Stimulated activated CD4-positive, alpha-beta T cell treated with anti-CD3 and anti-CD28 coated beads, Interleukin-15, amount 100 ng/mL, for 24 hours (primary cell): ENCODE results near the gene DERL2.
"Not testable (repeated sequence)": the region's sequence is repeated elsewhere in the genome, so short reads cannot be mapped to it uniquely, and the experiment has no call there.

Experiments used
- DNase-seq: peaks from one replicate; pipeline ENCODE4 v3.0.0-alpha.2; 2020

DERL2 gene

DNA sequence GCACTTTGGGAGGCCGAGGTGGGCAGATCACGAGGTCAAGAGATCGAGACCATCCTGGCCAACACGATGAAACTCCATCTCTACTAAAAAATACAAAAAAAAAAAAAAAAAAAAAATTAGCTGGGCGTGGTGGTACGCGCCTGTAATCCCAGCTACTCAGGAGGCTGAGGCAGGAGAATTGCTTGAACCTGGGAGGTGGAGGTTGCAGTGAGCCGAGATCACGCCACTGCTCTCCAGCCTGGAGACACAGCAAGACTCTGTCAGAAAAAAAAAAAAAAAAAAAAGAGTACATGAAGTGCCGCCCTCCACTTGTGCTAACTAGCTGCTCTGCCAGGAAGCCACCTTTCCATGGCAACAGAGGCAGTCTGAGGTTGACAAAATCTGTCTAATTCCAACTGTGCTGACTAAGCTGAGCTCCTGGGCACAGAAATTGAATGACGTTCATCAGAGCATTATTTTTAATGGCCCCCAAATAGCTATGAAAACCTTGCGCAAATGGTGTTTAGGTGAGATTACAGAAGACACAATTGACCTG is 50.1 kb downstream of the DERL2 start:
- DNase-seq, result not testable (repeated sequence)

DNA sequence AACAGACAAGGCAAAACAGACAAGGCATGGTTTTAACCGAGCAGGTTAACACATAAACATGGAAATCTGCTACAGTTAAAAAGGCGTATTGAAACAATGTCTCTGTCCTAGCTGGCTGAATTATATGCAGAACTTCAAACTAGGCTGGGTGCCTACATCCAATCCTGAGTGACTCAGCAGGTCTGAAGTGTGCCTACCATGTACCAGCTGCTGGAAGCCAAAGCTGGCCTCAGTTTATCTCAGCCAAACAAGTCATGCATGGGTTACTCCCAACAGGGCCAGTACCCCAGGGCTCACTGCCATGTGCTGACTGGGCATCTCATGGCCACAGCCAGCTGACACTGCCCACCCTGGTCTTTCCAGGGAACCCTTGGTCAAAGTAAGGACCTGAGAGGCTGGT is 51.0 kb downstream of the DERL2 start:
- no peak for DNase-seq

DNA sequence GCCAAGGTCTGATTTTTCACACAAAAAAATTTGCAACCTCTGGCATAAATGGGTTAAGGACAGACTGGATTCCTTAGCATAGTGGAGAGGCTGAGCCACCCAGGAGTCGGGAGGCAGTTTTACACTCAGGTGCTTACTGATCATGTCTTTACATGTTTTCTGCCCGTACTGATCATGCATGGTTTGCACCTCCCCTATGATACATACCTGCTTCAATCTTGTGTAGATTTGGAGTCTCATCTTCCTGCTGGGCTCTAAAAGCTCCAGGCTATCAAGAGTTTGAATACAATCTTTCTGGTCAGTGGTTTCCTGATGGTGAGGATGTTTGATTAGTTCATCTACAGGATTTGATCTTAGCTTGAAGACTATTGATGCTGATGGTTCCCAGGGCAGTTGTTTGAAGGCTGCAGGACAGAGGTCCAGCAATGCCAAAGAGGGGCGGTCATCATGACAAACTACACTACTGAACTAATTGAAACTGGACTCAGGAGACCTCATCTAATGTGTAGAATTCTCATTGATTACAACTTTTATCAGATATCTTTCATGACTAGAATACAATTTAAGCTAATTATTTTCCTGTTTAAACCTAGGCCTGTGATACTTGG is 53.9 kb downstream of the DERL2 start:
- DNase-seq, result no peak

DNA sequence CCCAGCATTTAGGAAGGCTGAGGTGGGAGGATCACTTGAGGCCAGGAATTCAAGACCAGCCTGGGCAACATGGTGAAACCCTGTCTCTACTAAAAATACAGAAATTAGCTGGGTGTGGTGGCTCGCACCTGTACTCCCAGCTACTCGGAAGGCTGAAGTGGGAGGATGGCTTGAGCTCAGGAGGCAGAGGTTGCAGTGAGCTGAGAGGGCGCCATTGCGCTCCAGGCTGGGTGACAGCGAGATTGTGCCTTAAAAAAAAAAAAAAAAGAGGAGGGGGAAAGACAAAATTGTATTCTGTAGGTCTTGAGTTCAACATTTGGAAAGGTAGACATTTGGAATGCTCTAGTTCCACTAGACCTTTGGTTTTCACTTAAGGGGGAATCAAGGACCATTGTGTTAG is 54.7 kb downstream of the DERL2 start:
- not testable (repeated sequence) for DNase-seq

DNA sequence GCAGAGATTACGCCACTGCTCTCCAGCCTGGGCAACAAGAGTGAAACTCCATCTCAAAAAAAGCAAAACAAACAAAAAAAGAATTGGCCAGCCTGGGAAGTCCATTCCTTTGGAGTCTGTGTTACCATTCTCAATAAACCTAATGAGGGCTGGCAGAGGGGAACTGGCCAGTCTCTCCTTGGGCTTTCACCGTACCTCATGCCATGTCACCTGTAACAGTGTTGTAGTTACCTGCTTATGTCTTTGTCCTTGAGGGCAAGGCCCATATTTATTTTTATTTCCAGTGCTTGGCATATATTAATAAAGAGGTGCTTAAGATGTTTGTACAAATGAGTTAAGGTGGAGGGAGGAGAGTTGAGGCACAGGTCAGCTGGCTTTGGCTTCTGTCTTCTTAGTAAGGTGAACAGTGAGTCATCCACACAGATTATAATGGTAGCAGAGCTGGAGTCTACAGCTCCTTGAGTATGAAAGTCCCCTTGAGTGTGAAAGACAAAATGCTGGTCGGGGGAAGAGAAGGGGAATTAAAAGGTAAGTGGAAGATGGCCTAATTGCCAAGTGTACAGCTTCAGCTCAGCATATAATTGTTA is 55.5 kb downstream of the DERL2 start:
- DNase-seq, result no peak

DNA sequence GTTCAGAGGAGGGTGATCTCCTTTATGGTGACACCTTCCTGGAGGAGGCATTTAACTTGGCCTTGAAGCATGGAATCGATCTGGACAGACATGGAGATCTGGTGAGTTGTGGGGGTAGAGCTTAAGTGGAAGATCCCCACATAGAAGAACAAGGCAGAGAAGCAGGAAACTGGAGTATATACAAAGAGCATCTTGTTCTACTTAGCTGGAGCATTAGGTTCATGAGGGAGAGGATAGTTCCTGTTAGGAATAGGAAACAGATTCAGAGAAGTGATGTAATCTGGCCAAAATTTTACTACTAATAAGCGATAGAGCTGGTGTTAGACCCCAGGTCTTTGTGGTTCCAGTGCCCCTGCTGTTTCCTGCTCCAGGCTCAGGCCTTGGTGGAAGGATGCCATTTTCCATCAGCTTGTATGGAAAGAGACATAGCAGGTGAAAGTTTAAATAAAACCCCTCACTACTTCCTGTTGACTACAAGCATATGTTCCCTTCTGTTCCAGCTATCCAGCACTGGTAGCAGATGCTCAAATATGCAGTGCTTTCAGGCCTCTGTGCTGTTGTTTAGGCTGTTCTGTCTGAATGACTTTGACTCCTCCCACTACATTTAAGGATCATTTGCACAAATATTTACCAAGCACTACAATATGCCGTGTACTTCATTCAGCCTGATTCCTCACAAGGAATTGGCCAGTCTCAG is 56.6 kb downstream of the DERL2 start:
- no peak for DNase-seq

DNA sequence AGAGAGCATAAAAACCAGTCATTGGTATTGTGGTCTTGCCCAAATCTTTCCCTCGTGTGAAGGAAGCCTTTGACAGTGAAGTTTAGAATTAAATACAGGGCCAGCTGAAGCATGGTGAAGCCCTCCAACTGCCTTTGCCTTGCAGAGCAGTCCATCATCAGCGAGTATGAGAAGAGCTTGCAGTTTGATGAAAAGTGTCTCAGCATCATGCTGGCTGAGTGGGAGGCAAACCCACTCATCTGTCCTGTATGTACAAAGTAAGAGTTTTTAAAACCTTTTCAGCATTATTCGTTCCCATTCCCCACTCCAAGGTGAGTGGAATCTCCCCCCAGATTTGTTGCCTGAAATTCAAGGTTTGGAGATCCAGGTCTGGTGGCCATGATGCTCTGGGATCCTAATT is 60.2 kb downstream of the DERL2 start:
- no peak for DNase-seq

DNA sequence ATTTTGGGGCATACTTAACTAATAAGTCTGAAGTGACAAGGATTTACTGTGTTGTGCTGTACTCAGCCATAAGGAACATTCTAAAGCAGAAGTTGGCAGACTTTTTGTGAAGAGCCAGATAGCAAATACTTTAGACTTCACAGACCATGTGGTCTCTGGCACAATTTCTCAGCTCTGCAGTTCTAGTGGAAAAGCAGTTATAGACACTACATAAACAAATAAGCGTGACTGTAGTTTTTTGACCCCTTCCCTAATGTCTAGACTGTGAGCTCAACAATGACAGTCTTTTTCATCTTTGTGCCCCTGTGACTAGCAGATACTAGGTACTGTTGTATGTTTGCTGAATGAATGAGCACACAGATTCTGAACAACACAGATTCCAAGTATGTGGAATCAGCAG is 61.1 kb downstream of the DERL2 start:
- DNase-seq, result no peak

DNA sequence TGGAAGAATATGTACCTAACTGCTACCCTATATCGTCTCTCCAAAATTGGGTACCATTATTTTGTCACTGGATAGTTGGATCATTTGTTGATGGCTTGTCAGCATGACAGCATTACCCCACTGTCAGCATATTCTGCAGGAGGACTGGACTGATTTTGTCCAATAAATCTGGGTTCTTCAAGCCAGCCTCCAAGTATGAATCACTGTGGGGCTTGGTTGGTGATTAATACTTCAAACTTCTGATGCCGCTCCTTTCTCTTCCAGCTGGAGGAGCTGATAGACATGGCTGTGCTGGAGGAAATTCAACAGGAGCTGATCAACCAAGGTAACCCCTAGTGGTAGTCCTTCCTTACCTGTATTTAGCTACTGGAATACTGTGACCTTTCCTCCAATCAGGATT is 63.5 kb downstream of the DERL2 start:
- DNase-seq, result no peak
